ENCODE measurements around the gene SGSM1.
"Not testable (repeated sequence)": the region's sequence is repeated elsewhere in the genome, so short reads cannot be mapped to it uniquely, and the experiment has no call there.

Gene SGSM1

DNA sequence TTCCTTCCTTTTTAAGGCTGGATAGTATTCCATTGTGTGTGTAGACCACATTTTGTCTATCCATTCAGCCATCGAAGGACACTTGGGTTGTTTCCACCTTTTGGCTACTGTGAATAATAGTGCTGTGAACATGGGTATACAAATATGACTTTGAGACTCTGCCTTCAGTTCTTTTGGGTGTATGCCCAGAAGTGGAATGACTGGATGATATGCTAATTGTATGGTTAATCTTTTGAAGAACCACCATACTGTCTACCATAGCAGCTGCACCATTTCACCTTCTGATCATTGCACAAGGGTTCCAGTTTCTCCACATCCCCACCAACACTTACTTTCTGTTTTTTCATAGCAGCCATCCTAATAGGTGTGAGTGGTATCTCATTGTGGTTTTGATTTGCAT lies 30.3 kb downstream of the SGSM1 start:
- in situ Hi-C loops (cut with MboI; ENCODE audit: low sequenced_read_pairs) = no loop called here

DNA sequence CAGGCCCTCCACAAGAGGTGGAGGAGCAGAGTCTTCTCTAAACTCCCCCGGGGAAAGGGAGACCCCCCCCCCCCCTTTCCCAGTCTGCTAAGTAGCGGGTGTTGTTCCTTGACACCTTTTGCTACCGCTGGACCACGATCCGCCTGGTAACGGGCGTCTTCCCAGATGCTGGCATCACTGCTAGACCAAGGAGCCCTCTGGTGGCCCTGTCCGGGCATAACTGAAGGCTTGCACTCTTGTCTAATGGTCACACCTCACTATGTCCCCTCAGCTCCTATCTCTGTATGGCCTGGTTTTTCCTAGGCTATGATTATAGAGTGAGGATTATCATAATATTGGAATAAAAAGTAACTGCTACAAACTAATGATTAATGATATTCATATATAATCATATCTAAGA lies 31.5 kb downstream of the SGSM1 start:
- in situ Hi-C loops (cut with MboI; ENCODE audit: low sequenced_read_pairs) = not testable (repeated sequence)

DNA sequence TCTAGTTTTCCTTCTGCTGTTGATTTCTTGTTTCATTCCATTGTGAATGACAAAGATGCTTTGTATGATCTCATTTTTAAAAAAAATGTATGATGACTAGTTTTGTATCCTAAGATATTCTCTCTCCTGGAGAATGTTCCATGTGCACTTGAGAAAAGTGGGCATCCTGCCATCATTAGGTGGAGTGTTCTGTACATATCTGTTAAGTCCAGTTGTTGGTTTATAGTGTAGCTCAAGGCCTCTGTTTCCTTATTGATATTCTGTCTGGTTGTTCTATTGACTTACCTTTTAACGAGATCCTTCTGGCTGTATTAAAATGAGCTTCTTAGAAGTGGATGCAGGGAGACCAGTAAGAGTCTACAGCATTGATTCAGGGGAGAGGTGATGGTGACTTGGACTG lies 35.2 kb downstream of the SGSM1 start:
- in situ Hi-C loops (cut with MboI; ENCODE audit: low sequenced_read_pairs) = no loop called here

DNA sequence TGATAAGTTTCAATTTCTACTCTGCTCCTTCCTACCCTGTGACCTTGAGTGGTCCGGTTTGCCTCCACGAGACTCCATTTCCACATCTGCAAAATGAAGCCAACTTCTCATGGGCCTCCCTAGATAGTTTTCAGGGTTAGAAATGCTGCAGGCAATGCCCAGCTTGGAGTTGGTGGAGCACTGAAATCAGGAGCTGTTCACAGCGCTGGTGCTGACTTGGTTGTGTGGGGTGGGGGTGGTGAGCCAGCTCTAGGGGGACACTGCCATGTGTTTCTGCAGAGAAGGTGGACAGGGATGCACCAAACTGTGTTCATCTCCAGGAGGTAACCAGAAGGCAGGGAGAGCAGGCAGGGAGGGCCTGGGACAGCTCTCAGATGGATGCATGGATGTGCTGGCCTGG lies 37.0 kb downstream of the SGSM1 start:
- in situ Hi-C loops (cut with MboI; ENCODE audit: low sequenced_read_pairs) = no loop called here

DNA sequence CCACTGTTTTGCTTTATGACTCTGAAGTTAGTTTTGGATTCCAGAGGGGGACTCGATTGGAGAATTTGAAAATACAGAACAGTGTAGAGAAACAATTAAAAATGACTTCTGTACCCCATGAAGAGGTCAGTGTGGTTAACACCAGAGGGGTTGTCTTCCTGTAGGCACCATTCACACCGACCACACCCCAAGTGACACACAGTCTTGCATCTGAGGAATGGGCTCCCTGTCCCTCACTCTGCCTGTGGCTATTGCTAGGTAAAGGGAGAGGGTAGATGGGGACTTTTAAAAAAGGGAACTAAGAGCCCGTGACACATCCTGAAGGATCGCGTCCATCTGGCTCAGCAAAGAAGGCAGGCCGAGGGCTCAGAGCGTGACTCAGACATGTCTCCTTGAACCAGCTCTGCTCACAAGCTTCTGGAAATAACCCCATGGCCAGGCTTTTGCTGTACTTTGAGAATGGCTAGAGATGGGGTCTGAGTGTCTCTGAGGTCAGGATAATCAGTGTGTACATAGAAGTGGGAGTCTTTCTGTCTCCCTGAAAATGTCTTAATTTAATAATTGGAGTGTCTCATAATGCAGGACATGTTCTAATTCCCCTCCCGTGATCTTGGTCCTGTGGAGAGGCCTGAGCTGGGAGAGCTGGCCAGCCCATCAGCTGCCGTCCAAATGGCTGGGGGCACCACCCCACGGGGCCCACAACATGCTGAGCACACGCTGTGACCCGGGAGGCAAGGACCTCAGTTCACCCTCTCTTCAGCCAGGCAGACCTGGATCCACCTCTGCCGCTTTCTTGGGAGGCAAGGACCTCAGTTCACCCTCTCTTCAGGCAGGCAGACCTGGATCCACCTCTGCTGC lies 39.3 kb downstream of the SGSM1 start:
- in situ Hi-C loops (cut with MboI; ENCODE audit: low sequenced_read_pairs) = no loop called here

DNA sequence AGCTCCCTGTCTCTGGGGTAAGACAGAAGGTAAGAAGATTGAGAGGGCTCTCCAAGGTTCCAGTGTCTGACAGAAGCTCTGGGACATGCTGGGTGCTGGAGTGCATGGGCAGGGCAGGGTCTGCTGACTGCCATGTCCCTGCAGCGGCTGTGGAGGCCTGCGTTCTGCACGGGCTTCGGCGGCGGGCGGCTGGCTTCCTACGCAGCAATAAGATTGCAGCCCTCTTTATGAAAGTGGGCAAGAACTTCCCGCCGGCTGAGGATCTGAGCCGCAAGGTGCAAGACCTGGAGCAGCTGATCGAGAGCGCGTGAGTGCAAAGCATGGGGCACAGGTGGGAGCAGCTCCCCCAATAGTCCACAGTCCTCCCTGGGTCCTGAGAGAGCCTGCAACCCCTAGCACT lies 41.5 kb downstream of the SGSM1 start:
- in situ Hi-C loops (cut with MboI; ENCODE audit: low sequenced_read_pairs) = no loop called here

DNA sequence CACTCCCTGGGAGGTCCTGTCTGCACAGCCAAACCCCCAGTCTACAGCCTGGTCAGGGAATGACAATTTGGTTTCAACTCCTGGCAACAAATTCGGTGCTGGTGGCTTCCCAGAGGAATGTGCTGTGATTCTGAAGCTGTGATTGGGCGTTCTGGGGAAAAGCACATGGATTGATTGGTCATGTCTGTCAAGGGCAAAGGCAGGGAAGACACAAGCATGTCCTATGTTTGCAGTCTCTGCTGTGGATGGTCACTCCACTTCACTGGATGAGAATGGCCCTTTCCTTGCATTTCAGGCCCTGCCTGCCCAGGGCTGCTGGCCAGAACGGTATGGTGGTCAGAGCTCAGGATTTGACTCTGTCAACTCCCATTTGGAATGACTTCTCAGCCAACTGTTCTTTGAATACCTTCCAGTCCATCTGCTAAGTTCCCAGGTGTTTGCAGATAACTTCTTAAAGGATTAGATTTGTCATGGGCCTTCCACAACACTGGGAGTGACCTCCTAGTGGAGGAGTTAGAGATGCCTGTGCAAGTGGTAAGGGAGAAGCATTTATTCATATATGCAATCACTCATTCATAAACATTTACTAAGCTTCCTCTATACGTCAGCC lies 42.7 kb downstream of the SGSM1 start:
- in situ Hi-C loops (cut with MboI; ENCODE audit: low sequenced_read_pairs) = no loop called here

DNA sequence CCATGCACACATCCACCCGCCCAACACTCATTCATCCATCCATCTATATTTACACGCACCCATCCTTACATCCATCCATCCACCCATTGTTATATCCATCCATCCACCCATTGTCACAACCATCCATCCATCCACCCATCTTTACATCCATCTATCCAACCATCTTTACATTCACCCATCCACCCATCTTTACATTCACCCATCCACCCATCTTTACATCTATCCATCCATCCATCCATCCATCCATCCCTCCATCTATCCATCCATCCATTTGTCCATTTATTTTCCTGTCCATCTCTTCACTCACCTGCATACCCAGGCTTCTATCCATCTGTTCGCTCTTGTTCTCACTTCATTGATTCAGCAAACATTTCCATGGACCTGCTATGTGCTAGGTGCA lies 49.8 kb downstream of the SGSM1 start:
- in situ Hi-C loops (cut with MboI; ENCODE audit: low sequenced_read_pairs) = no loop called here

DNA sequence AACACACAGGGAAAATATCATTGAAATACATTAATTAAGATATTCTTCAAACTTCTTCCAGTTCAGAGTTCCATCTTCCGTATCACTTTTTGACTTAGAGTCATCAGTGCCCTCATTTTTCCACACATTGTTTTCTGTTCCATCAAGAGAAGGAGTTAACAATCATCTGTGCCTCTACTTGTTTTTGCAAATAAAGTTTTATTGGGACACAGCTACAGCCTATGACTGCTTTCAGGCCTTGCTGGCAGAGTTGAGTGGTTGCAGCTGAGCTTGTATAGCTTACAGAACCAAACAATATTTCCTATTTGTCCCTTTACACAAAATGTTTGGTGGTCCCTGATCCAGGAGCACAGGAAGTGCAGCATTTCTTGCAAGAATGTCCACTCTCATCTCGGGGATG lies 51.6 kb downstream of the SGSM1 start:
- in situ Hi-C loops (cut with MboI; ENCODE audit: low sequenced_read_pairs) = no loop called here

DNA sequence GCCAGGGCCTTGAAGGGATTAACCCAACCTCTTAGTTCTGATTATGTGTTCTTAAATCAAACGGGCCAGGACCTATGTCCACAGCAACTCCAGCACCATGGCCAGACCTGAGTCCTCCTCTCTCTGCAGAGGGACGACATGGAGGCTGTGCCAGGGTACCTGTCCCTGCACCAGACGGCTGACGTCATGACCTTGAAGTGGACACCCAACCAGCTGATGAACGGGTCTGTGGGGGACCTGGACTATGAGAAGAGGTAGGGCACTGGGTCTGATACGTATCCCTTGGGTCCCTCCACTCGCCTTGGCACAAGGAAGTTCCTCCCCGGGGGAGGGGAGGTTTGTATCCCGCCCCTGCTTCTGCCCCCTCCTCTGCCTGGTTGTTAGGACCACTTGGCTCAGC lies 53.6 kb downstream of the SGSM1 start:
- in situ Hi-C loops (cut with MboI; ENCODE audit: low sequenced_read_pairs) = no loop called here

DNA sequence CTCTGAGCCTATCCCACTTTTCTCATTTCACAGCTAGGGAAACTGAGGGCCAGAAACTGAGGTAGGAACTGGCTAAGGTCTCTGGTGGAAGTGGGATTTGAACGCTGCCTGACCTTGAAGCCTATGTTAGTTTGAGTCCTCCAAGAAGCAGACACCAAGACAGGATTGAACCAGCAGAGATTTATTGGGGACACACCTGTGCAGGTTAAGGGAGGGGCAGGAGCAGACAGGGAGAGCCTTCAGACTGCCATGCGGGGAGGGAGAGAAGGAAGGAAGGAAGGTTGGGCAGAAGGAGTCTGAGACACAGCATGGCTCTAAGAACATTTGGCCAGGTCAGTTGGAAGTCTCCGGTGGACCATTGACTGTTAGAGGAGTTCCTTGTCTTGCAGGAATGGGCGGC lies 59.5 kb downstream of the SGSM1 start:
- in situ Hi-C loops (cut with MboI; ENCODE audit: low sequenced_read_pairs) = no loop called here

DNA sequence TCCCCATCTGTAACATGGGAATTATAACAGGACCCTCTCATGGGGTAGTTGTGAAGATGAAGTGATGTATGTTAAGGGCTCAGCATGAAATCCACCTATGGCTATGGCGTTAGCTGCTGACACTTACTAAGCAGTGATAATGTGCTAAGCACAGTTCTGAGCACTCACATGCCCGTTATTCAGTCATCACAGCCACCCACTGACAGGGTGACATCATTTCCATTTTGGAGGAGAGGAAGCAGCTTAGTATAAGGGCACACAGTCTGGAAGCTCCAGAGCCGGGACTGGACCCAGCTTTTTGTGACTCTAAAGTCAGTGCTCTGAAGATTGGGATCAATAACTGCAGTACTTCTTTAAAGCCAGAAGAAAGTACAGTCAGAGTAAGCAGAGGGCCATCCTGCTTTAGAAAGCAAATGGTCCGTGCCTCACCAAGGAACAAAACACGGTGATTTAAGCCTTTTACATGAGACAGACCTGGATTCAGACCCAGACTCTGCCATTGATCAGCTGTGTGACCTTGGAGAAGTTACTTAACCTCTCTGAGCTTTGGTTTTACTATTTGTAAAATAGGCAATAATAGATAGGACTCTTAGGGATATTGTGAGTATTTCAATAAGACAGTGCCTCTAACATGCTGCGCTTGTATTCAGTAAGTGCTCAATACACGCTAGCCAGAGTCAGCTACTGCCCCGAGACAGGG lies 61.5 kb downstream of the SGSM1 start:
- in situ Hi-C loops (cut with MboI; ENCODE audit: low sequenced_read_pairs) = no loop called here

DNA sequence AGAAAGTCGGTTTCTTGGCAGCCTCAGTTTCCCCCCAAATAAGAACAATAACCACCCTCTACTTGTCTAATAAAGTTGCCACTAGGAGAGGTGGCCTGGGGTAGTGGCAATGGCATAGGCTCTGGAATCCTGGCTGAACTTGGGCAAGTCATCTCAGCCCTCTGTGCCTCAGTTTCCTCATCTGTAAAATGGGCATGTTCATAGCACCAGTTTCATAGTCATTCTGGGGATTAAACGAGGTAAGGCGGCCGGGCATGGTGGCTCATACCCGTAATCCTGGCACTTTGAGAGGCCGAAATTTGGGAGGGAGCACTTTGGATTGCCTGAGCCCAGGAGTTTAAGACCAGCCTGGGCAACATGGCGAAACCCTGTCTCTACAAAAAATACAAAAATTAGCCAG lies 63.0 kb downstream of the SGSM1 start:
- in situ Hi-C loops (cut with MboI; ENCODE audit: low sequenced_read_pairs) = no loop called here

DNA sequence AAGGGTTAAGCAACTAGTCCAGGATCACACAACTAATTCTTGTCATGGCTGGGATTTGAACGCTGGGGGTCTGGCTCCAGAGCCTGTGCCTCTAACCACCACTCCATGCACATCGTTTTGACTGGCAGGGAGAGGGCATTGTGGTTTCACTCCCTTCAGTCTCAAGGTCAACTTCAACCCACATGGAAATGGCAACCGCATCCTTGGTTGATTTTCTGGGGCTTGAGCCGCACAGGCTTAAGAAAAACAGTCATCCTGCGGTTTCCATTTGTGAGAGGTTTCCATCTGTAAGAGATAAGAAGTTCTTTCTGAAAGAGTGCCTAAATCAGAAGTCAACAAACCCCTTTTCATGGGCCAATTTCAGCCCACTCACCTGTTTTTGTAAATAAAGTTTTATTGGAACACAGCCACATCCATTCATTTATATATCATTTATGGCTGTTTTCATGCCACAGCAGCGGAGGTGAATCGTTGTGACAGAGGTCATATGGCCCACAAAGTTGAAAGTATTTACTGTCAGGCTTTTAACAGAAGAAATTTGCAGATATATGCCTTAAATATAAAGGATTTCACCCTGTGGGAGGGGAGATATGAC lies 65.7 kb downstream of the SGSM1 start:
- in situ Hi-C loops (cut with MboI; ENCODE audit: low sequenced_read_pairs) = no loop called here

DNA sequence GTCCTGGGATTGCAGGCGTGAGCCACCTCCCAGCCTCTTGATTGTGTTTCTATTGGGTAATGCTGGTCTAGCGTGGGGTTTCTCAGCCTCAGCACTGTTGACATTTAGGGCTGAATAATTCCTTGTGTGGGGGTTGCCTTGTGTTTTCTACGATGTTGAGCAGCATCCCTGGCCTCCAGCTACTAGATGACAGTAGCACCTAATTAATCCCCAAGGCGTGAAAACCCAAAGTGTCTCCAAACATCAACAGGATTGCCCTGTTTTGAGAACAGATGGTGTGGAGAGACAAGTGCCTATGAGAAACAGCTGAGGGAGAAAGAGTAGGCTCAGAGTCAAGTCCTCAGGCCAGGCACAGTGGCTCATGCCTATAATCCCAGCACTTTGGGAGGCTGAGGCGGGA lies 67.2 kb downstream of the SGSM1 start:
- in situ Hi-C loops (cut with MboI; ENCODE audit: low sequenced_read_pairs) = no loop called here

DNA sequence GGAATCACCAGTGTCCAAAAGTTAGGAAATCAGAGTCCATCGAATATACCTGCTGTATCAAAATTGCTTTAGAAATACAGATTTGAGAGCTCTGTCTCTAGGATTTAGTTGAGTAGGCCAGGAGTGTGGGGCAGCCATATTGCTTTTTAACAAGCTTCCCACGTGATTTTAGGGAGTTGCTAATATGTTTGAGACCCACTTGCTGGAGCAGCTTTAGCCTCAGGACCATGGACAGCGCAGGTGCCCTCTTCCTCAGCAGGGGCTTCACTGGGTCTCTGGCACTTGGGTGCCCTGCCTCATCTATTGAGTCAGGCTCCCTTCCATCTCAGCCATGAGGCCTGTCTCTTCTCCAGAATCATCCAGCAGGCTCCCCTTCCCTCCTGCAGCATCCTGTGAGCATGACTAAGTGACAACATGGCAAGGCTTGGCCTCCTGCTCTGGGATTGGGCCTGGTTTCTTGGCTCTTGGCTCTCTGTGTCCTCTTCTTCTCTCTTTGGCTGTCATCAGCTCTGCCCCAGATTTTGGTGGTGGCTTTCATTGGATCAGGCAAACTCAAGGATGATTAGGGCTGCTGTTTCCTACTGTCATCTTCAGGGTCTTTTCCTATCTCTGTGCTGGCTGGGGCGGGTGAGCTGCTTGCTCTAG lies 70.0 kb downstream of the SGSM1 start:
- in situ Hi-C loops (cut with MboI; ENCODE audit: low sequenced_read_pairs) = no loop called here

DNA sequence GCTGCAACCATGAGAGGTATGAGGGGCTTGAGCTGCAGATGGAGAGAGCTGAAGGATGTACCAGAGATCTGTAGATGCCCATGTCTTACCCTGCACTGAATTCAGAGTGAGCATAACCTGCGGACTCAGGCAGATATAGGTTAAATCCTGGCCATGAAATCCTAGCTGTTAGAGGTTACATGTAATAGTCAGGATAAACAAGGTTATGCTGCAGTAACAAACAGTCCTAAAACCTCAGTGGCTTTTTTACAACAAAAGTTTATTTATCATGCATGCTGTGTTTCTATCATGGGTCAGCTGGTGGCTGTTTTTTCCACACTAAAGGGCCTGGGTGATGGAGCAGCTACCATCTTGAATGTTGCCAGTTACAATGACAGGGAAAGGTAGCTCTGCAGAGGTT lies 70.7 kb downstream of the SGSM1 start:
- in situ Hi-C loops (cut with MboI; ENCODE audit: low sequenced_read_pairs) = no loop called here

DNA sequence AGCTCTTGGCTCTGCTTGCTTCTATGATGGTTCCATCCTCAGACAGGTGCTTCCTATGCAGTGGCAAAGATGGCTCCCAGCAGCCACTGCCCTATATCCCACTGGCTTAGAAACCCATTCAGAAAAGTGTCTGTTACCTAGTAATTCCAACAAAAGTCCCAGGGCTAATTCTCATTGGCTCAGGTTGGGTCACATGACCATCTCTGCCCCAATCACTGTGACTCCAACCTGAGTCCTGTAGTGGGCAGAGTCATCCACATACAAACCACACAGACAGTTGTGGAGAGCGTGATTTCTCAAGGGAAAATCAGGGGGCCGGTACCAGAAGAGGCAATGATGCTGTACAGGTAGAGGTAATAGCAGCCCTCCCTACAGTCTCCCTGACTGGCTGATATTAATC lies 73.0 kb downstream of the SGSM1 start:
- in situ Hi-C loops (cut with MboI; ENCODE audit: low sequenced_read_pairs) = no loop called here

DNA sequence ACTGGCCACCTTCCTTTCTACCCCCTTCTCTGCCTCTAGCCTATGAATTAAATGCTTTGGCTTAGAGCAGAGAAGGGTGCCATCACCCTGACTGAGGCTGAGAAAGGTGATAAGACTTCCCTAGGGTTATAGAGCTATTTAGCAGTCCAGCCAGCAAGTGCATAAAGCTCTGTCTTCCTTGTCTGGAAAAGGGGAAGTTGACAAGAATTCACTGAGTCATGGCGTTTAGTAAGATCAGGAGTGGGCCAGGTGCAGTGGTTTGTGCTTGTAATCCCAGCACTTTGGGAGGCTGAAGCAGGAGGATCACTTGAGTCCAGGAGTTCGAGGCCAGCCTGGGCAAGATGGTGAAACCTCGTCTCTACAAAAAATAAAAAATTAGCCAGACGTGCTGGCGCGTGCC lies 77.4 kb downstream of the SGSM1 start:
- in situ Hi-C loops (cut with MboI; ENCODE audit: low sequenced_read_pairs) = no loop called here

DNA sequence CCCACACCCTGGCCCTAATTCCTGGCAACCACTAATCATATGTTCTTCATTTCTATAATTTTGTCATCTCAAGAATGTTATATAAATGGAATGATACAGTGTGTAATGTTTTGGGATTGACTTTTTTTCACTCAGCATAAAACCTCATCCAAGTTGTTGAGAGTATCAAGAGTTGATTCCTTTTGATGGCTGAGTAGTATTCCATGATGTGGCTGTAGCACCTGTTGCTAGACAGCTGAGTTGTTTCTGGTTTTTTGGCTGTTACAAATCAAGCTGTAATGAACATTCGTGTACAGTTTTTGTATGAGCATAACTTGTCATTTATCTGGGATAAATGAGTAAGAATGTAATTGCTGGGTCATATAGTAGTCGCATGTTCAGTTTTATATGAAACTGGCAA lies 81.2 kb downstream of the SGSM1 start:
- in situ Hi-C loops (cut with MboI; ENCODE audit: low sequenced_read_pairs) = no loop called here

DNA sequence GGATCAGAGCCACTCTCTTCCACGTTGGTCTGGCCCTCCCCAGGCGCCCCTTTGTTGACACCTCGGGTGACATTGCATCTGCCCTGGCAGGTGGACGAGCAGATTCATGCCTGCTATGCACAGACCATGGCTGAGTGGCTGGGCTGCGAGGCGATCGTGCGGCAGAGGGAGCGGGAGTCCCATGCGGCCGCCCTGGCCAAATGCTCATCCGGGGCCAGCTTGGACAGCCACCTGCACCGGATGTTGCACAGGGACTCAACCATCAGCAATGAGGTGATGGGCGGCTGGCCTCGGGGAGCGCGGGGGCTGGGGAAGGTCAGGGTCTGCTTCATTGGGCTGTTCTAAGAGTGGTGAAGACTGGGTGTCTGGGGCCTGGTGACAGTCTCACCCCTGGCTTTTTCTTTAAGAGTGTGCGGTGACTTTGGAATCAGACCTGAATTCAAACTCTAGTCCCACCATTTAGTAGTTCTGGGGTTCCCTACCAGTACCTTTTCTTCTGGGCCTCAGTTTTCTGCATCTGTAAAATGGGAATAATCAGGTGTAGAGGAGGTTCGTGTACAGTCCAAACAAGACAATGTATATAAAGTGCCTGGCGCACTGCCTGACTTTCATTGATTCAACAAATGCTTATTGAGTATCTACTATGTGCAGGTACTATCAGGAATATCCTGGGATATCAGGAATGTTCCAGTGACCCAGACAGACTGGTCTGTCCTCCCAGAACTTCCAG lies 87.5 kb downstream of the SGSM1 start:
- in situ Hi-C loops (cut with MboI; ENCODE audit: low sequenced_read_pairs) = no loop called here
